ENCODE data around the gene ODAD3. TPM values are rescaled to one million over a fixed set of nuclear protein-coding genes. Genes with fewer than 3 reads are reported as not detected.
A peak's percentile ranks its signal among the peaks of the same experiment; 100 is the strongest.
"Not testable (repeated sequence)": the region's sequence is repeated elsewhere in the genome, so short reads cannot be mapped to it uniquely, and the experiment has no call there.

The ODAD3 gene
- polyA plus RNA-seq, 1 donor from 2014 or later: 0.89 TPM

GRCh38 chr19:11410682-11411081 lies 24.2 kb downstream of the ODAD3 start:
- H3K4me3 Mint-ChIP-seq: peak overlapping the region in 1 of 4 donors; percentile 17
- no peaks in the 10 kb centered on the region for H3K9me3 Mint-ChIP-seq
- no peak overlapping the region for H3K27ac Mint-ChIP-seq
- peaks cover 0 to 2% (median 0%) of the 10 kb centered on the region in 3 donors for H3K4me1 Mint-ChIP-seq
- no peaks in the 10 kb centered on the region for H3K36me3 Mint-ChIP-seq
- H3K27me3 Mint-ChIP-seq: peaks cover 10% of the 10 kb centered on the region

- Mint-ChIP-seq H3K27ac (peak overlapping the region in 1 of 3 donors; percentile 16), H3K4me1 (peaks cover 0 to 2% (median 0%) of the 10 kb centered on the region in 3 donors), H3K36me3 (no peaks in the 10 kb centered on the region), H3K4me3 (no peak overlapping the region), H3K27me3 (peaks cover 10% of the 10 kb centered on the region), H3K9me3 (no peaks in the 10 kb centered on the region)
Observed at GRCh38 chr19:11408591-11408990, 26.3 kb downstream of the ODAD3 start.

DNA sequence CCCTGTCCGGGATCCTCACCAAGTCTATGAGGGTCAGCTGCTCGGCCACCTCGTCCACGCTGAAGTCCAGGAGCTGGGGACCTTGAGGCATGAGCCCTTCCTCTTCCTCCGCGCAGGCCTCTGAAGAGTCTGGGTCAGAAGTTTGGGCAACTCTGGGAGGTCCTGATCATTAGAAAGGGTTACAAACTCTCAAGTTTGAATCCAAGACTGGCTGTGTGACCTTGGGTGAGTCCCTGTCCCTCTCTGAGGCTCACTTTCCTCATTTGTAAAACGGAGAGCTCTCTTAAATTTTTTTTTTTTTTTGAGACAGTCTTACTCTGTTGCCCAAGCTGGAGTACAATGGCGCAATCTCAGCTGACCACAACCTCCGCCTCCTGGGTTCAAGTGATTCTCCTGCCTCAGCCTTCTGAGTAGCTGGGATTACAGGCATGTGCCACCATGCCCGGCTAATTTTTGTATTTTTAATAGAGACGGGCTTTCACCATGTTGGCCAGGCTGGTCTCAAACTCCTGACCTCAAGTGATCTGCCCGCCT lies 28.2 kb downstream of the ODAD3 start:
- not testable (repeated sequence) for H3K4me3 Mint-ChIP-seq, H3K27me3 Mint-ChIP-seq, H3K36me3 Mint-ChIP-seq, H3K4me1 Mint-ChIP-seq, H3K9me3 Mint-ChIP-seq
- peak overlapping the region in 1 of 3 donors; percentile 76 for H3K27ac Mint-ChIP-seq

GRCh38 chr19:11405846-11406643 lies 28.9 kb downstream of the ODAD3 start:
- H3K27ac Mint-ChIP-seq: peak overlapping the region in 1 of 3 donors; percentile 76
- H3K9me3 Mint-ChIP-seq: no peaks in the 10 kb centered on the region
- no peak overlapping the region for H3K4me3 Mint-ChIP-seq
- H3K36me3 Mint-ChIP-seq: no peaks in the 10 kb centered on the region
- peaks cover 0 to 2% (median 0%) of the 10 kb centered on the region in 3 donors for H3K4me1 Mint-ChIP-seq
- H3K27me3 Mint-ChIP-seq: peaks cover 4% of the 10 kb centered on the region

DNA sequence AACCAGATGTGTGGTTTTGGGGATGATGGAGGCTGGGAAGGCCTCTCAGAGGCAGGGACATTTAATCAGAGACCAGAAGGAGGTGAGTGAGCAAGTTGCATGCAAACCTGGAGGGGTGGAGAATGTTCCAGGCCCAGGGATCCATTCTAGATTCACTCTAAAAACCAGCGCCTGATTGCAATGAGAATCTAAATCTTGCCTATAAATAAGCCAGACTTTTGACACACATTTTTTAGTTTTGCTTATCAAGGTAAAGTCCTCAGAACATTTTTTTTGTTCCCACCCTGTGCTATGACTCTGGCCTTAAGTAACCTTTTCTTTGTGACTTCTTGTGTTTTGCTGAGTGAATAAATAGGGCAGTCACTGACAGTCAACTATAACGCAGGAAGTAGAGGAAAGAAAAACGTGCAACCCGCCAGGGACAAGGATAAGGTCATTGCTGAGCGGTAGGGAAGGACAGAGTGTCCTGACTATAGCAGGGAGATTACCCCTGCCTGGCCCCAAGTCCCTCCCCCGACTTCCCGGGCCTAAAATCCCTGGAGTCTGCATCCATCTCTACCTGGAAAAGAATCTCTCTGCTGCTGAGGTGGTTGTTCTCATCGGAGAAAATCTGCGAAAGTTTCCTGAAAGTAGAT lies 30.2 kb downstream of the ODAD3 start:
- Mint-ChIP-seq H3K9me3 (no peaks in the 10 kb centered on the region), H3K36me3 (no peaks in the 10 kb centered on the region)

GRCh38 chr19:11401808-11402543 lies 32.9 kb downstream of the ODAD3 start:
- Mint-ChIP-seq H3K27ac (peak overlapping the region in 1 of 3 donors; percentile 46), H3K36me3 (no peaks in the 10 kb centered on the region), H3K4me1 (no peaks in the 10 kb centered on the region), H3K27me3 (no peaks in the 10 kb centered on the region), H3K9me3 (no peaks in the 10 kb centered on the region), H3K4me3 (no peak overlapping the region)

More for the DNA sequence above, 30.2 kb downstream of the ODAD3 start:
- Mint-ChIP-seq H3K27ac (peak overlapping the region in 1 of 3 donors; percentile 3), H3K27me3 (no peaks in the 10 kb centered on the region), H3K4me3 (peak overlapping the region in 1 of 4 donors; percentile 45), H3K4me1 (peaks cover 0 to 2% (median 0%) of the 10 kb centered on the region in 3 donors)

GRCh38 chr19:11400798-11401197 lies 34.1 kb downstream of the ODAD3 start:
- Mint-ChIP-seq H3K4me1 (no peaks in the 10 kb centered on the region), H3K4me3 (no peak overlapping the region), H3K9me3 (no peaks in the 10 kb centered on the region), H3K36me3 (no peaks in the 10 kb centered on the region), H3K27ac (no peak overlapping the region), H3K27me3 (no peaks in the 10 kb centered on the region)

DNA sequence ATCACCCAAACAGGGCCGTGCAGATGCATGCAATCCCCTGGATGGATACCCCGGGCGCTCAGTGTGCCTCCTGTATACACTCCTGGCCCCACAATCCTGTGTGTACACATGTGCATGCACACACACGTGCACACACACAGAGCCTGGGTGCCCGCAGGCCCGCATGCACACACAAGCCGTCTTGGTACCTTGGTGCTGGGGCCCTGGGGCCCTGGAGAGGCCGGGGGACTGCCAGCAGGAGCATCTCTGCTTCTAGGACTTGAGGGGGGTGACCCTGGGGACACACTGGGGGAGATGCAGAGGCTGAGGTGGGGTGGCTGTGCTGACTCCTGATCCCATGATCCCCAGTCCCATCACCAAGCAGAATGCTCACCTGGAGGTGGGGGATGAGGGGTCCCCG lies 35.3 kb downstream of the ODAD3 start:
- Mint-ChIP-seq H3K4me1 (peaks cover 0 to 2% (median 2%) of the 10 kb centered on the region in 3 donors), H3K9me3 (no peaks in the 10 kb centered on the region), H3K27ac (no peak overlapping the region), H3K4me3 (no peak overlapping the region), H3K36me3 (peaks cover 2% of the 10 kb centered on the region), H3K27me3 (no peaks in the 10 kb centered on the region)

- Mint-ChIP-seq H3K36me3 (peaks cover 2% of the 10 kb centered on the region), H3K27me3 (no peaks in the 10 kb centered on the region), H3K4me1 (peaks cover 0 to 9% (median 6%) of the 10 kb centered on the region in 3 donors), H3K4me3 (no peak overlapping the region), H3K9me3 (no peaks in the 10 kb centered on the region), H3K27ac (no peak overlapping the region)
Observed at GRCh38 chr19:11397089-11397610, 37.8 kb downstream of the ODAD3 start.

DNA sequence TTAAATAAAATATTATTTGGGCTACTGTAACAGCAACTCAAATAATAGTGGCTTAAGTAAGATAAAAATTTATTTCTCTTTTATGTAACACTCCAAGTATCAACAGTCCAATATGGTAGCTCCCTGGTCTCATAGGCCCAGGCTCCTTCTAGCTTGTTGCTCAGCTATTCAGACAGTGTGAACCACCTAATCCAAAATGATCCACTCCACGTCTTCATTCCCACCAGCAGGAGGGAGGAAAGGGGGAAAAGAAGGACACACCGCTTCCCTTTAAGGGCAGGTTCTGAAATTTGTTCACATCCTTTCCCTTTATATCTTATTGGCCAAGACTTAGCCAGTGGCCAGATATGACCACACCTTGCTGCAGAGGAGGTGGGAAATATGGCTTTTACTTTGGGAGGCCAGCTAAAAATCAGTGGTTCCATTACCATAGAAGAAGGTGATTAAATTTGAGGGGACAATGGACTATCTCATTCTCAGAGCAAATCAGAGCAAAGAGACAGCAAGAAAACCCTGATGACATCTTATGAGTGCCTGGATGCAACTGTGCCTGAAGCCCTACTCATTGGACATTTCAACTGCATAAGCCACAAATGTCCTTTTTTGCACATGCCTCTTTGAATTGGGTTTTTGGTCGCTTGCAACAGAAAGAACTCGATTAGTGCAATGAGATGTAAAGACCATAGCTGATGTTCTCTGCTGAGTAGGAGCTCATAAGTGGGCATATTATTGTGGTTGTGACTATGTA lies 43.8 kb downstream of the ODAD3 start:
- Mint-ChIP-seq H3K27ac (peak overlapping the region in 1 of 3 donors; percentile 53), H3K9me3 (no peaks in the 10 kb centered on the region), H3K4me3 (no peak overlapping the region), H3K27me3 (no peaks in the 10 kb centered on the region), H3K4me1 (peaks cover 6 to 16% (median 16%) of the 10 kb centered on the region in 3 donors), H3K36me3 (peaks cover 2% of the 10 kb centered on the region)

DNA sequence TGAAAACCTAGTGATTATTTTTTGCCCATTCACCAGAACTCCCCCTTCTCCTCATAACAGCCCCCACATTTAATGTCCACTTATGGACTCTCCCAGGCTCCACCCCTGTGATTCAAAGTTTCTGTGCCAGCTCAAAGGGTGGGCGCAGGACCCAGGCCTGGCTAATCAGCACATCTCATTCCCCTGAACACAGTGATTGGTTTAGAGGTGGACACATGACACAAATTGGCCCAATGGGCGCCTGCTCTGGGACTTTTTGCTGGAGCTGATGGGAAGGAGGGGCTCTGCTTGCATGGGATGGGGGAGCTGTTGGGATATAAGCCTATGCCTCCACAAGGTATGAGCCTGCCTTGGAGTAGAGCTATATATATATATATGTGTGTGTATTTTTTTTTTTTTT lies 44.6 kb downstream of the ODAD3 start:
- Mint-ChIP-seq H3K27me3 (no peaks in the 10 kb centered on the region), H3K27ac (no peak overlapping the region), H3K36me3 (peaks cover 2% of the 10 kb centered on the region), H3K9me3 (no peaks in the 10 kb centered on the region), H3K4me3 (peak overlapping the region in 1 of 4 donors; percentile 52), H3K4me1 (peaks cover 6 to 16% (median 16%) of the 10 kb centered on the region in 3 donors)

- Mint-ChIP-seq H3K27ac (peak overlapping the region; percentile 81 to 87 (median 86)), H3K9me3 (no peaks in the 10 kb centered on the region), H3K4me3 (peak overlapping the region; percentile 53 to 84 (median 70)), H3K36me3 (no peaks in the 10 kb centered on the region), H3K4me1 (peaks cover 11 to 12% (median 11%) of the 10 kb centered on the region in 3 donors), H3K27me3 (peaks cover 4% of the 10 kb centered on the region)
Observed at GRCh38 chr19:11387162-11388034, 47.5 kb downstream of the ODAD3 start.

- Mint-ChIP-seq H3K4me1 (peaks cover 17 to 26% (median 23%) of the 10 kb centered on the region in 3 donors), H3K36me3 (no peaks in the 10 kb centered on the region), H3K9me3 (no peaks in the 10 kb centered on the region), H3K27ac (peak overlapping the region in 2 of 3 donors; percentile 80 to 98), H3K27me3 (peaks cover 5% of the 10 kb centered on the region), H3K4me3 (peak overlapping the region in 3 of 4 donors; percentile 65 to 79 (median 74))
Observed at GRCh38 chr19:11384778-11385129, 50.2 kb downstream of the ODAD3 start.
